GM08714 (cell line): ENCODE measurements around the gene RUFY1.

Experiments
- H3K4me3 ChIP-seq: fragments of 200-500 bp; sonication (Bioruptor generic); 2 replicates; pipeline ENCODE4 v1.5.1; 2014; ENCODE audit warnings: mild to moderate bottlenecking, low read length, inconsistent platforms
- ZNF274 ChIP-seq: IDR thresholded peaks from 2 replicates; pipeline ENCODE4 v1.6.1; 2012; ENCODE audit warnings: mild to moderate bottlenecking, low read depth, low read length

The RUFY1 gene

GRCh38 chr5:179568721-179569120 lies 18.4 kb downstream of the RUFY1 start:
- no peak overlapping the region for H3K4me3 ChIP-seq
- TF ChIP-seq ZNF274 = no peak

GRCh38 chr5:179572386-179572785 lies 22.0 kb downstream of the RUFY1 start:
- no peak overlapping the region for H3K4me3 ChIP-seq
- no peak for TF ChIP-seq ZNF274

- TF ChIP-seq ZNF274 = no peak
- no peak overlapping the region for H3K4me3 ChIP-seq
Measured at GRCh38 chr5:179577286-179577960, 27.1 kb downstream of the RUFY1 start.

GRCh38 chr5:179585941-179586401 lies 35.6 kb downstream of the RUFY1 start:
- no peak for TF ChIP-seq ZNF274
- H3K4me3 ChIP-seq = no peak overlapping the region

GRCh38 chr5:179588166-179588565 lies 37.8 kb downstream of the RUFY1 start:
- H3K4me3 ChIP-seq = no peak overlapping the region
- no peak for TF ChIP-seq ZNF274

GRCh38 chr5:179595916-179596315 lies 45.6 kb downstream of the RUFY1 start:
- no peak for TF ChIP-seq ZNF274
- no peak overlapping the region for H3K4me3 ChIP-seq

- TF ChIP-seq ZNF274 = no peak
- no peak overlapping the region for H3K4me3 ChIP-seq
Measured at GRCh38 chr5:179596421-179596820, 46.1 kb downstream of the RUFY1 start.

GRCh38 chr5:179599100-179599499 lies 48.7 kb downstream of the RUFY1 start:
- no peak for TF ChIP-seq ZNF274
- H3K4me3 ChIP-seq = no peak overlapping the region

DNA sequence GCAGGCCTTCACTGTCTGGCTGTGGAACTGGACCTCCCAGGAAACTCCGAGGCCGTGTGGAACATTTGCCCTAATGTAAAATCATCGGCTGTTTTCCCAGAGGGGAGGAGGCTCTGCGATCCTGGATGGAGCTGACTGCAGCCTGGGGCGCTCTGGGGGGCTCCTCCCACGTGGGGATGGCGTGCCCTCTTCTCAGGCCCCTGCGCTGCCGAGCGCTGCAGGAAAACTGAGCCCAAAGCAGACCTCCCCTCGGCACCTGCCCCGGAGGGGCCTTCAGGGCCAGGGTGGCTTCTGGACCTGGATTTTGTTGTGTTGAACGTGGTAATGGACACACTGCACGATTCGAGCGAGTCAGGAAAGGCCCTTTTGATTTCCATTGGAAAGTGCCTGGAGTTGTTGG lies 49.2 kb downstream of the RUFY1 start:
- no peak for TF ChIP-seq ZNF274
- H3K4me3 ChIP-seq = no peak overlapping the region

DNA sequence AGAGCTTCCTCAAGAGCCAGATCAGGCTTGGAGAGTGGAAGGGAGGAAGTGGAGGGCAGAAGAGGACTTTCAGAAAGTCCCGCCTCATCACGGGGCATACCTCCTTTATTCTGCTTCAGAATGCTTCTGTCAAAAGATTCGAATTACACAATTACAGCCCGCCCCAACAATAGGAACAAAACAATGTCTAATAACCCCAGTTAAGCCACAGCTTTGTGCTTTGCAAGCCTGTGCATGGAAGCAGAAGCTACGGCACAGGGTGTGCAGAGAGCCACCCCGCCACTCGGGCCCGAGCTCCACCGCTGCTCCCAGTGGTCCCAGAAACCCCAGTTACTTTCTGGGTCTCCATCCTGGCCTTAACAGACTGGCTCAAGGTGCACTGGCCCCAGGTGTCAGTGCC lies 49.6 kb downstream of the RUFY1 start:
- H3K4me3 ChIP-seq = no peak overlapping the region
- TF ChIP-seq ZNF274 = no peak

DNA sequence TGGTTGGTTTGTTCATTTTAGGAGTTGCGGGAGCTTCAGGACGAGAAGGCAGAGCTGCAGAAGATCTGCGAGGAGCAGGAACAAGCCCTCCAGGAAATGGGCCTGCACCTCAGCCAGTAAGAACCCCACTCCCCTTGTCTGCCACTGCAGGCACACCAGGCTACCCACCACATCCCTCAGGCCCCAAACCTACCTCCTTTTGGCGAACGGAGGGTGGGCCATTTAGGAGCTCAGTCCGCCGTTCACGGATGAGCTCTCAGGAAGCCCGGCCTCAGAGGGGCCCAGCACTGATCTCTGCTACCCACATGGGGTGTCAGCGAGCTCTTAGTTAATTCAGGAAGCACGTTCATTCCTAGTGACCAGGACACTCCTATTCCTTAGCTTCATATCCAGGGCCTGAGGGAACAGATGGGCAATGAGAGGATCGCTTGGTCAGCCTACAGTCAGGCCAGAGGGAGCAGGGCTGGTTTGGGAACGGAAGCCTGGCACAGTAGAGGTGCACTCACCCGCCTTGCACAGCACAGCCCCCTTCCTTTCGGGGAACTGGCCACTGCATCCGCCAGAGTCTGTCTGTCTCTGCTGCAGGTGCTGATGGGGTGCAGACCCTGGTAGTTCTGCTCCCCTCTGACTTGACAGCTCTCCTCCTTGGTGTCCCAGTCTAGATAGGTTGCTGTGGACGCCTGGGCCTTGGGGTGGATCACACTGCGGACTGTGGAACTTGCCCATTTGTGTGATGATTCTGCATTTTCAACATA lies 51.7 kb downstream of the RUFY1 start:
- TF ChIP-seq ZNF274 = no peak
- H3K4me3 ChIP-seq = no peak overlapping the region

- TF ChIP-seq ZNF274 = no peak
- H3K4me3 ChIP-seq = no peak overlapping the region
Measured at GRCh38 chr5:179603308-179603707, 53.0 kb downstream of the RUFY1 start.

DNA sequence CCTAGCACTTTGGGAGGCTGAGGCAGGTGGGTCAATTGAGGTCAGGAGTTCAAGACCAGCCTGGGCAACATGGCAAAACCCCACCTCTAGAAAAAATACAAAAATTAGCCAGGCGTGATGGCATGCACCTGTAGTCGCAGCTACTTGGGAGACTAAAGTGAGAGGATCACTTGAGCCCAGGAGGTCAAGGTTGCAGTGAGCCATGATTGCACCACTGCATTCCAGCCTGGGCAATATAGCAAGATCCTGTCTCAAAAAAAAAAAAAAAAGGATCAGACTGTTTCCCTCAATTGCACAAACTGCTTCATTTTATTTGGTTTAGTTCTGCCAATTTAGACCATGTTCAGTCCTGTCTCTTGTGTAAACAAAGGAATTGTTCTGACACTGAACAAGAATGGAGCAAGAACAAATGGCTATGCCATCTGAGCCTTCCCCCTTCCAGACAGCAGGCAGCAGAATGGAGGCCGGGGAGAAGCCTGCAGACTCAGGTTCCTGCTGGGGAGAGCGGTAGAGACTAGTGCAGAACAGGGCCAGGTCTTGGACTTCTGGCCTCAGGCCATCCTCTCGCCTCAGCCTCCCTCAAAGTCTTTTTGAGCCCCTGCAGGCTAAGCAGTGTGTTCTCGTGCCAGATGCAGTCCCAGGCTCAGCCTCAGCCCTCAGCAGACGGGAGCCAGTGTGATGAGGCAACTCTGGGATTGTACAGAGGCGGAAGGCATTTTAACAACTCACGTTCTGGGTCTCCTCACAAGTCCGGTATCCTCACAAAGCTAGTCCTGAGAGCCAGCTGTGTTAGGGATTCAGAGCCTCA lies 54.9 kb downstream of the RUFY1 start:
- no peak overlapping the region for H3K4me3 ChIP-seq
- TF ChIP-seq ZNF274 = no peak

DNA sequence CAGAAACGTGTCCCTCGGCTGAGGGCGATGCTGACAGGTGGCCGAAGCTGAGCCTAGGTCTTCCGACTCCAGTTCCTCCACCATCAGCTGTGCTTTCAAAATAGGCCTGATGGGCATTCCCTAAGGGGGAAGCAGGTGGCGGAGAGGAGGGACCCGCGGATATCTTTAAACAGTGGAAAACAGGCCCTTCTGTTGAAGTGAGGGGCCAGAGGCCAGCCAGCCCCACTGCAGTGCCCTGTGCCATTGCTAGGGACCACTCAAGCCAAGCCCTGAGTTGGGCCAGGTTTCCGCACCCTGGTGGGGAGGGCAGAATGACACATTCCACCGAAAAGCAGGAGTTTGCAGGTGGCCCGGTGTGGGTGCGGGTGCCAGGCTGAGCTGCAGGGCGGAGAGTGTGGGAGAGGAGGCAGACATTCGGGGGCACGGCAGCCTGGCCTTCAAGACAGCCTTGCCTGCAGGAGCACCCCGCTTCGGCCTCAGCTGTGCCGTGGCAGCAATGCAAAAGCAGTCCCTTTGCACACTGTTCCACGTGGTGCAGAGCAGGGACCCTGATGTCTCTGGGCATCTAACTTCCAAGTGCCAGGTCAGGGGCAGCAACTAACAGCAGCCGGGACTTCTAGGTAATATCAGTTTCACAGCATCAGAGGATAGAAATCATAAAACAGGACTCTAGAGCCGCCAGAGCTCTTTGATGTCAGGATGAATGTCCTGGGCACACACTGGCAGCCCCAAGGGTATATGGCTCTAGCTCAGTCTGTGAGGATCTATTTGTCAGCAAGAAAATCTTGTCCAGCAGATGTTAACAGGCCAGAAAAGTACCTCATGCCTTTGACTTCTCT lies 55.9 kb downstream of the RUFY1 start:
- H3K4me3 ChIP-seq = no peak overlapping the region
- no peak for TF ChIP-seq ZNF274

DNA sequence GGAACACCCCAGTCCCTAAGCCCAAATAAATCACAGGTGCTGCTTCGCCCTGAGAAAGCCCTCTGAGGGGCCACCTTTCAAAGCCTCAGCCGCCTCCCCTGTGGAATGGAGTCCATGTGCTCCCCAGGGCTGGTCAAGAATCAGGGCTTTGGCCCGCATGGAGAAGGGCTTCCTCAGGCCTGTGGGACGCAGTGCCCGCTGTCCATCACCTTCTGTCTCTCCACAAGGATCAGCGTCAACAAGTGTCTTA lies 56.5 kb downstream of the RUFY1 start:
- TF ChIP-seq ZNF274 = no peak
- H3K4me3 ChIP-seq = no peak overlapping the region
